IMR-90 (cell line): Measurements from ENCODE around the gene KCTD3. TPM values are rescaled to one million over a fixed set of nuclear protein-coding genes. Genes with fewer than 3 reads are reported as not detected.

Source experiments
- ATAC-seq: fragments of 200-7000 bp; cut with Tn5 transposase; 2 replicates; pipeline ENCODE4 v1.9.1; 2020; ENCODE audit warnings: low read depth, mild to moderate bottlenecking, moderate library complexity
- BruUV-seq: library from RNA; stranded (reverse); fragments of 400-500 nt; replicated peaks from 2 replicates; lab custom pipeline; 2021; lab: Mats Ljungman, UMichigan
- CTCF ChIA-PET: fragments of 300-600 bp; formaldehyde crosslinking; extraction: SDS; loops from one replicate; lab custom pipeline; 2021; ENCODE audit warnings: antibody characterized with exemption; lab: Yijun Ruan, JAX
- POLR2A ChIA-PET: fragments of 300-600 bp; sonication (Branson Sonifier 250); formaldehyde crosslinking; loops from one replicate; lab custom pipeline; 2022; ENCODE audit warnings: antibody characterized with exemption; ENCODE audit not compliant: unreplicated experiment; lab: Charles Lee
- DNase-seq: peaks from one replicate; pipeline ENCODE4 v3.0.0; 2013
- H2AFZ ChIP-seq: replicated peaks from 2 replicates; pipeline ENCODE3; 2013; ENCODE audit warnings: low read length, mild to moderate bottlenecking; ENCODE audit not compliant: poor library complexity
- H2AK5ac ChIP-seq: 2 replicates; pipeline ENCODE4 v1.6.1; 2013; ENCODE audit warnings: low read depth, low read length, inconsistent platforms
- H2AK9ac ChIP-seq: replicated peaks from 2 replicates; pipeline ENCODE3; 2013; ENCODE audit warnings: mild to moderate bottlenecking, low read depth, low read length, moderate library complexity; ENCODE audit not compliant: poor library complexity
- H2BK120ac ChIP-seq: 2 replicates; pipeline ENCODE4 v1.6.1; 2013; ENCODE audit warnings: low read depth, low read length, inconsistent platforms
- H2BK15ac ChIP-seq: 3 replicates; pipeline ENCODE4 v1.6.1; 2013; ENCODE audit warnings: low read depth, low read length, inconsistent platforms
- H2BK20ac ChIP-seq: 2 replicates; pipeline ENCODE4 v1.6.1; 2013; ENCODE audit warnings: low read depth, mild to moderate bottlenecking, inconsistent platforms, low read length, moderate library complexity
- H2BK5ac ChIP-seq: 2 replicates; pipeline ENCODE4 v1.6.1; 2013; ENCODE audit warnings: mild to moderate bottlenecking, low read depth, low read length, inconsistent platforms; ENCODE audit not compliant: poor library complexity, severe bottlenecking
- H3K14ac ChIP-seq: replicated peaks from 2 replicates; pipeline ENCODE4 v1.6.1; 2013; ENCODE audit warnings: low read depth, low read length, inconsistent platforms
- H3K18ac ChIP-seq: 2 replicates; pipeline ENCODE4 v1.6.1; 2013; ENCODE audit warnings: low read depth, low read length, control low read depth
- H3K23ac ChIP-seq: 2 replicates; pipeline ENCODE4 v1.6.1; 2013; ENCODE audit warnings: low read depth, low read length, inconsistent platforms
- H3K27ac ChIP-seq: 2 replicates; pipeline ENCODE4 v1.5.1; 2013; ENCODE audit warnings: mild to moderate bottlenecking, control low read depth, low read length; ENCODE audit not compliant: insufficient read depth
- H3K27me3 ChIP-seq: 2 replicates; pipeline ENCODE4 v1.6.1; 2013; ENCODE audit warnings: low read length; ENCODE audit not compliant: control insufficient read depth, insufficient read depth
- H3K36me3 ChIP-seq: 2 replicates; pipeline ENCODE4 v1.6.1; 2013; ENCODE audit warnings: low read length, mixed read lengths; ENCODE audit not compliant: control insufficient read depth, insufficient read depth
- H3K4ac ChIP-seq: 2 replicates; pipeline ENCODE4 v1.6.1; 2013; ENCODE audit warnings: low read depth, low read length, inconsistent platforms
- H3K4me1 ChIP-seq: 2 replicates; pipeline ENCODE4 v1.6.1; 2013; ENCODE audit warnings: low read length, mixed read lengths; ENCODE audit not compliant: control insufficient read depth, insufficient read depth
- H3K4me2 ChIP-seq: 2 replicates; pipeline ENCODE4 v1.6.1; 2013; ENCODE audit warnings: low read depth, mild to moderate bottlenecking, control low read depth, low read length, moderate library complexity
- H3K4me3 ChIP-seq: 2 replicates; pipeline ENCODE4 v1.5.1; 2013; ENCODE audit warnings: low read depth, mild to moderate bottlenecking, control low read depth, low read length, moderate library complexity; ENCODE audit not compliant: insufficient read depth
- H3K56ac ChIP-seq: 2 replicates; pipeline ENCODE4 v1.6.1; 2013; ENCODE audit warnings: low read length, inconsistent platforms; ENCODE audit not compliant: insufficient read depth; ENCODE audit errors: extremely low read depth
- H3K79me1 ChIP-seq, 2 experiments: 2 replicates each; pipeline ENCODE4 v1.6.1; 2013; ENCODE audit warnings: low read length in 2 of 2, inconsistent platforms in 1 of 2, low read depth in 1 of 2
- H3K9ac ChIP-seq: 2 replicates; pipeline ENCODE4 v1.6.1; 2013; ENCODE audit warnings: low read depth, low read length, control low read depth
- H3K9me1 ChIP-seq: 2 replicates; pipeline ENCODE4 v1.6.1; 2013; ENCODE audit warnings: low read length, inconsistent platforms; ENCODE audit not compliant: insufficient read depth
- H3K9me3 ChIP-seq: 2 replicates; pipeline ENCODE4 v1.6.1; 2013; ENCODE audit warnings: low read length; ENCODE audit not compliant: control insufficient read depth, insufficient read depth
- H4K20me1 ChIP-seq: 2 replicates; pipeline ENCODE4 v1.6.1; 2013; ENCODE audit warnings: low read length, inconsistent platforms; ENCODE audit not compliant: insufficient read depth
- H4K5ac ChIP-seq: 2 replicates; pipeline ENCODE4 v1.6.1; 2013; ENCODE audit warnings: mild to moderate bottlenecking, low read depth, low read length, control low read depth
- H4K8ac ChIP-seq, 2 experiments: 2 replicates each; pipeline ENCODE4 v1.6.1; 2013; ENCODE audit warnings: low read depth in 2 of 2, low read length in 2 of 2, control low read depth in 1 of 2, inconsistent platforms in 1 of 2
- H4K91ac ChIP-seq: 2 replicates; pipeline ENCODE4 v1.6.1; 2013; ENCODE audit warnings: low read depth, low read length, inconsistent platforms; ENCODE audit not compliant: insufficient read depth
- BHLHE40 ChIP-seq: fragments of 150-350 bp; IDR thresholded peaks from 2 replicates; pipeline ENCODE4 v1.6.1; 2016; ENCODE audit warnings: mild to moderate bottlenecking, low read depth, low read length
- CEBPB ChIP-seq: IDR thresholded peaks from 2 replicates; pipeline ENCODE4 v1.6.1; 2012; ENCODE audit warnings: low read depth, low read length, improper control_type of control experiment
- CHD1 ChIP-seq: IDR thresholded peaks from 2 replicates; pipeline ENCODE4 v1.6.1; 2012; ENCODE audit warnings: low read depth, low read length, improper control_type of control experiment
- FOS ChIP-seq: fragments of 150-350 bp; IDR thresholded peaks from 2 replicates; pipeline ENCODE4 v1.6.1; 2016; ENCODE audit warnings: low read depth, low read length
- MAZ ChIP-seq: IDR thresholded peaks from 2 replicates; pipeline ENCODE4 v1.6.1; 2012; ENCODE audit warnings: low read depth, mild to moderate bottlenecking, low read length, improper control_type of control experiment, moderate library complexity, borderline replicate concordance
- MXI1 ChIP-seq: IDR thresholded peaks from 2 replicates; pipeline ENCODE4 v1.6.1; 2012; ENCODE audit warnings: low read depth, mild to moderate bottlenecking, low read length, moderate library complexity, borderline replicate concordance
- NFE2L2 ChIP-seq: fragments of 150-350 bp; IDR thresholded peaks from 2 replicates; pipeline ENCODE4 v1.6.1; 2016; ENCODE audit warnings: low read depth, mild to moderate bottlenecking, low read length
- POLR2A ChIP-seq: IDR thresholded peaks from 2 replicates; pipeline ENCODE4 v1.6.1; 2012; ENCODE audit warnings: mild to moderate bottlenecking, low read depth, low read length
- RCOR1 ChIP-seq: IDR thresholded peaks from 2 replicates; pipeline ENCODE4 v1.6.1; 2012; ENCODE audit warnings: mild to moderate bottlenecking, low read length, improper control_type of control experiment; ENCODE audit not compliant: insufficient replicate concordance
- WGBS, 2 experiments: methylation state at CpG; one replicate each; pipeline versions ENCODE4 v1.1.5 to v1.1.7; 2013; ENCODE audit warnings: missing lambda C conversion rate in 2 of 2; ENCODE audit not compliant: insufficient read length in 1 of 2; ENCODE audit errors: extremely low coverage in 2 of 2; 5-methylcytosine and 5-hydroxymethylcytosine counted together
- dilution Hi-C: fragments of 300-500 bp; cut with HindIII; formaldehyde crosslinking; loops from one replicate; pipeline ENCODE4 v1.14.3; 2018; ENCODE audit warnings: low sequenced_read_pairs; ENCODE audit not compliant: unreplicated experiment
- in situ Hi-C: fragments of 300-500 bp; cut with MboI; formaldehyde crosslinking; loops from 3 replicates; pipeline ENCODE4 v1.14.3; 2019; ENCODE audit warnings: low sequenced_read_pairs, inconsistent platforms, mixed read lengths
- intact Hi-C: fragments of 100-400 bp; cut with micrococcal nuclease; formaldehyde crosslinking; loops from 2 replicates; pipeline ENCODE4 v1.10.0; 2022
- polyA plus RNA-seq, 3 experiments: library from polyadenylated mRNA; depleted of rRNA; stranded (reverse); fragments of >200 nt; gene quantifications; 2 replicates each; pipeline ENCODE4 v1.2.3, GENCODE V29; 2012; ENCODE audit warnings: low replicate concordance in 1 of 3
- total RNA-seq: library from RNA; depleted of rRNA; stranded (reverse); fragments of >200 nt; gene quantifications from 2 replicates; pipeline ENCODE4 v1.2.3, GENCODE V29; 2012
- TF ChIP-seq, protein P1 (sequence below): conservative IDR thresholded peaks from 2 replicates; pipeline ENCODE4 v1.5.1; 2012; ENCODE audit warnings: mild to moderate bottlenecking, low read depth, low read length, improper control_type of control experiment
- TF ChIP-seq, protein P2 (sequence below): fragments of 150-350 bp; IDR thresholded peaks from 2 replicates; pipeline ENCODE4 v1.6.1; 2017; ENCODE audit warnings: mild to moderate bottlenecking, antibody characterized with exemption, low read length, low read depth

KCTD3 gene
- total and polyA plus RNA-seq, 2 of the 4 experiments (the other 2 are of a cell fraction): 43.6 to 49.5 TPM

DNA sequence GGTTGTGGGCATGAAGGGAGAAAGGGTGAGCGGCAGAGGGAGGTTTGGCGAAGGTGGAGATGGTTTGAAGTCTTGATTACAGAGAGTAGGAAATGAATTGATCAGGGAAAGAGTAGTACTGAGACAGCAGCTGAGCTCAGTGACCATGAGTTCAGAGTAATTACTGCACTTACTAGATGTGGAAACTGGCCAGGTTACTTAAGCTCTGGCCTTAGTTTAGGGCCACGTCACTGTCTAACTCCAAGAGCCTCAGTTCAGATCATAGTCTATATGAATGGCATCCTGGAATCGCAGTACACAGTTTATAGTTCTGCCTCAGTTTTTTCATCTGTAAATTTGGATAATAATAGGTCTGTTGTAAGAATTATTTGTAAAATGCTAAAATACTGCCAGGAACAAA is 78.1 kb downstream of the KCTD3 start:
- H3K56ac ChIP-seq: no peak overlapping the region
- no peaks in the 10 kb centered on the region; the same call in 1 of the 2 replicates for H3K27me3 ChIP-seq
- no peak overlapping the region for H4K5ac ChIP-seq
- no peak overlapping the region for H3K9ac ChIP-seq
- CTCF ChIA-PET: no interaction called here
- no peak overlapping the region for H2AK9ac ChIP-seq
- no peak overlapping the region for H3K23ac ChIP-seq
- H4K20me1 ChIP-seq: no peaks in the 10 kb centered on the region
- TF ChIP-seq FOS (no peak), RCOR1 (no peak), MAZ (no peak), CHD1 (no peak), BHLHE40 (no peak), CEBPB (no peak), MXI1 (no peak), POLR2A (no peak), NFE2L2 (no peak)
- TF ChIP-seq, protein P1, sequence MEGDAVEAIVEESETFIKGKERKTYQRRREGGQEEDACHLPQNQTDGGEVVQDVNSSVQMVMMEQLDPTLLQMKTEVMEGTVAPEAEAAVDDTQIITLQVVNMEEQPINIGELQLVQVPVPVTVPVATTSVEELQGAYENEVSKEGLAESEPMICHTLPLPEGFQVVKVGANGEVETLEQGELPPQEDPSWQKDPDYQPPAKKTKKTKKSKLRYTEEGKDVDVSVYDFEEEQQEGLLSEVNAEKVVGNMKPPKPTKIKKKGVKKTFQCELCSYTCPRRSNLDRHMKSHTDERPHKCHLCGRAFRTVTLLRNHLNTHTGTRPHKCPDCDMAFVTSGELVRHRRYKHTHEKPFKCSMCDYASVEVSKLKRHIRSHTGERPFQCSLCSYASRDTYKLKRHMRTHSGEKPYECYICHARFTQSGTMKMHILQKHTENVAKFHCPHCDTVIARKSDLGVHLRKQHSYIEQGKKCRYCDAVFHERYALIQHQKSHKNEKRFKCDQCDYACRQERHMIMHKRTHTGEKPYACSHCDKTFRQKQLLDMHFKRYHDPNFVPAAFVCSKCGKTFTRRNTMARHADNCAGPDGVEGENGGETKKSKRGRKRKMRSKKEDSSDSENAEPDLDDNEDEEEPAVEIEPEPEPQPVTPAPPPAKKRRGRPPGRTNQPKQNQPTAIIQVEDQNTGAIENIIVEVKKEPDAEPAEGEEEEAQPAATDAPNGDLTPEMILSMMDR: no peak
- TF ChIP-seq, protein P2, sequence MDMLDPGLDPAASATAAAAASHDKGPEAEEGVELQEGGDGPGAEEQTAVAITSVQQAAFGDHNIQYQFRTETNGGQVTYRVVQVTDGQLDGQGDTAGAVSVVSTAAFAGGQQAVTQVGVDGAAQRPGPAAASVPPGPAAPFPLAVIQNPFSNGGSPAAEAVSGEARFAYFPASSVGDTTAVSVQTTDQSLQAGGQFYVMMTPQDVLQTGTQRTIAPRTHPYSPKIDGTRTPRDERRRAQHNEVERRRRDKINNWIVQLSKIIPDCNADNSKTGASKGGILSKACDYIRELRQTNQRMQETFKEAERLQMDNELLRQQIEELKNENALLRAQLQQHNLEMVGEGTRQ: no peak
- no peak overlapping the region for H4K91ac ChIP-seq
- intact Hi-C loops: no loop called here
- no peak overlapping the region for H3K27ac ChIP-seq
- H3K4me1 ChIP-seq: no peaks in the 10 kb centered on the region
- H2AK5ac ChIP-seq: no peak overlapping the region
- no peaks in the 10 kb centered on the region for H3K9me3 ChIP-seq
- H3K4me3 ChIP-seq: no peak overlapping the region
- in situ Hi-C loops: no loop called here
- H3K9me1 ChIP-seq: no peaks in the 10 kb centered on the region
- H3K14ac ChIP-seq: no peak overlapping the region
- no peak overlapping the region for H3K18ac ChIP-seq
- H2BK20ac ChIP-seq: no peak overlapping the region
- H2BK120ac ChIP-seq: no peak overlapping the region
- dilution Hi-C loops: no loop called here
- H2BK5ac ChIP-seq: no peak overlapping the region
- no TSS peak for BruUV-seq
- no peaks in the 10 kb centered on the region for H3K36me3 ChIP-seq
- H2BK15ac ChIP-seq: no peak overlapping the region
- POLR2A ChIA-PET: no interaction called here
- H3K79me1 ChIP-seq: no peaks in the 10 kb centered on the region
- DNase-seq: no peak
- no peak overlapping the region for H3K4me2 ChIP-seq
- H3K4ac ChIP-seq: no peak overlapping the region
- H2AFZ ChIP-seq: no peak overlapping the region
- no peak for ATAC-seq
- no peak overlapping the region for H4K8ac ChIP-seq
- WGBS, 2 experiments: 87% methylated on average over 3 of the region's 4 CpGs; no CpG with 5 or more reads in 1 of the 2 experiments
